HK-2 (cell line): ENCODE measurements around the gene SYNPO.
A peak's percentile ranks its signal among the peaks of the same experiment; 100 is the strongest.

Source experiments
- DNase-seq: peaks from one replicate; pipeline ENCODE4 v3.0.0-alpha.2; 2018; ENCODE audit not compliant: unreplicated experiment

SYNPO gene

DNA sequence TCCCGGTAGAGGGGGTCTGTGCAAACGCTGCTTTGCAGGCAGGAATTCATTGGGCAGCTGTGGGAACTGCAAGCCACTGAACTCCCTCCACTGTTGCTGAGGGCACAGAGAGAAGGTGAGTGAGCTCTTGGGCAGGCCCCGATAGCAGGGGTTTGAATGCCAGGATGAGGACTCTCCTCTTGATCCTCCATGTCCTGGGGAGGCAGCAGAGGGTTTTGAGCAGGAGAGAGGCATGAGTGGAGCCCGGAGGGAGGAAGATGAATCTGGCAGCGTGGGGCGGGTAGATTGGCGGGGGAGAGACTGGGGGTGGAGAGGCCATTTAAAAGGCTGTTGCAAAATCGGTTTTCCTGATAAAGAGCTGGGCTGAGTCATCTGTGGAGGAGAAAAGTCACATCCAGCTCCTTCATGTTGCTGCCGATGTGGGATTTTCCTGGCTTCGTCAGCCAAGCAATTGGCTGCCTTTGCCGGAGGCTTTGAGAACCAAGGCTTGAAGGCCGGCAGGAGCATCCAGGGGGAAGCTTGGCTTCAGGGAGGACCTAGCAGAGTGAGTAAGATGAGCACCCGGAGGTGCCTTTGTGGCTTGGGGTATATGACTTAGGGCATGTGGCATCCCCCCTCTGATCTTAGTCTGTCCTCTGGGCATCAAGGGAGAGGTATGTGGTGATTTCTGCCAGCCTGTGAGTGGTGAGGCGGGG is at the start of gene SYNPO:
Gene SYNPO, plus strand, starts transcription at position 350 of the 695 bp plus-strand sequence. CDS start 7,616 bp downstream, outside the sequence.
- DNase-seq = peak; percentile 67

- no peak for DNase-seq
Measured at GRCh38 chr5:150590979-150591695, 49.3 kb upstream of the SYNPO start.

DNA sequence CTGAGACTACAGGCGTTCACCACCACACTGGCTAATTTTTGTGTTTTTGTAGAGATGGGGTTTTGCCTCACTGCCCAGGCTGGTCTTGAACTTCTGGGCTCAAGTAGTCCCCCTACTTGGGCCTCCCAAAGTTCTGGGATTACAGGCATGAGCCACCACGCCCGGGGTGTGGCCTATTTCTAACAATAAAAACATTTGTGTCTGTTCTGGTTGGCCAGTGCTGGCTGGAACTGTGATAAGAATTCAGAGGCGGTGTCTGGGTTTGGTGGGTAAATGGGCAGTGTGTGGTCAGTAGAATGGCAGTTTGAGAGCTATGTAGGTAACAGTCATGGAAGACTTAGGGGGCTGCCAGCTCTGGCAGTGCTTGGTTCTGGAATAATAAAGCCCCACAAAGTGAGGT is 46.9 kb upstream of the SYNPO start:
- DNase-seq = no peak

DNA sequence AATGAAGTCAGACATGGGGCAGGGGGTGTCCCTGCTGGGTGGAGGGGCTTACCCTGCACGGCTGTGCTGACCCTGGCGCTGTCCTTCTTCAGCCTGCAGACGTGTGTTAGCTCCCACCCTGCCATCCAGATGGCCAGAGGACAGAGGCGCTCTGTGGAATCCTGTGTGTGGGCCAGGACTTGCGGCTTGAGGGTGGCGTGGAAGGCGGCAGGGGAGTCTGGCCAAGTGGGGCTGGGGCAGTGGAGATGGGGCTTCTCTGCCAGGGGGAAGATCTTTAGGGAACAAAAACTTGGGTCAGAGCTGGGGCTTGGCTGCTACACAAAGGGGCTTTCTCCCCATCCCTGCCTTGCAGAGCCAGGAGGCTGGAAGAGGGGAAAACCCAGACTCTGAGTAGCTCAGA is 46.5 kb upstream of the SYNPO start:
- DNase-seq = no peak

- DNase-seq = no peak
Measured at GRCh38 chr5:150595466-150596031, 44.9 kb upstream of the SYNPO start.

GRCh38 chr5:150596313-150596712 is 44.1 kb upstream of the SYNPO start:
- DNase-seq = no peak

DNA sequence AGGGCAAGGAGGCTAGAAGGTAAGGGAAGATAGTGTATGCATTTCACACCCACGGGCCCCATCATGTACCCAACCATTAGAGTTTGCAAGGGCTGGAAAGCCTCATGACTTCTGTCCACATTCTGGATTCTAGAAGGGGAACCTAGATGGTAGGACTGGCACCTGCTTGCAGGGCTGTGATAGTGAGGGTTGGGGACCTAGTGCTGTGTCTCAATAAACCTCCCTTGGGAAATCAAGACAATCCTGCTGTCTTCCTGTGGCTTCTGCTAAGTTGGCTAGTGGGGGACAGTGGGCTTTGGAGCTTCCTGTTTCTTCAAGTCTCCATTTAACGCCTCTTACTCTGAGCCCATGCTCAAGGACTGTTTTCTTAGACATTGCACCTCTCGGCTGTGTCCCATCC is 43.6 kb upstream of the SYNPO start:
- DNase-seq = no peak

GRCh38 chr5:150598006-150598405 is 42.5 kb upstream of the SYNPO start:
- DNase-seq = no peak

DNA sequence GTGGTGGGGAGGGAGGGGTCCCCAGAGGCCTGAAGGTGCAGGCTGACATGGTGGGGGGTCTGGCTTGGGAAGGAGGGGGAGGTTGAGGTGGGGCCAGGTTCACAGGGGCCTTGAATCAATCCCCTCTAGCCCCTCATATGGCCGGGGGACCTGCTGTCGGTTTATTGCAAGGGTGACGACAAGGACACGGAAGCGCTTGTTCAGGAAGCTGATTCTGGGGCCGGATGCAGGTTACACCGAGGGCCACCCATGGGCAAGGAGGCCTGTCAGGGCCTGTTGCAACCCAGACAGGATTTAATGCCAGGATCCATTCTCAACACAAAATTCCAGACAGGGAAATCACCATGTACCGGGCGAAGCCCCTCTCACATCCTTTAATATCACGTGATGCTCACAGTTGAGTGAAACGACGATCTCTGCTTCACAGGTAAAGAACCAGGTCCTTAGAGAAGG is 41.6 kb upstream of the SYNPO start:
- no peak for DNase-seq

GRCh38 chr5:150599281-150599680 is 41.2 kb upstream of the SYNPO start:
- no peak for DNase-seq

DNA sequence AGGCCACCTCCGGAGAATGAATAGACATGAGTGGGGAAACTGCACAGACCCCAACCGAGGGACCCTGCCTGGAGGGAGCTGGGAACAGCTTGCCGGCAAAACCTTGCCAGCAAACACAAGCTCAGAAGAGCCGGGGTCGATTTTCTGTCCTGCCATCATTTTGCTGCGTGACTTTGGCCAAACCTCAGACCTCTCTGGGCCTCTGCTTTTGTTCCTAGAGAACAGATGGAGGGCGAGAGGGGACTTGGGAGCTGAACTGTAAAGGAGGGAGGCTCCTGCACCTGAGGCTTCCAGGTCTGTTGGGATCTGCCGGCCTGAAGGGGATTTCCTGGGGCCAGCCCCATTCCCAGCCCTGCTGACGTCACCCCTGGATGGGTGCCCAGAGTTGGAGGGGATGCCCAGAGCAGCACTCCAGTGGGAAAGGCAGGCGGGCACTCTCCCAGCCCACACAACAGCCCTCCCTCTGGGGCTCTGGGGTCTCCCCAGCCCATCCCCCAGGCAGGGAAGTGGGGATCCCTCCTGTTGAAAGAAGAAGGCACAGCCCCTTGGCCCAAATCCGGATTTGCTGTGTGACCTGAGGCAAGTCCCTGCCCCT is 40.4 kb upstream of the SYNPO start:
- DNase-seq = peak; percentile 79

- no peak for DNase-seq
Measured at GRCh38 chr5:150600616-150601490, 39.6 kb upstream of the SYNPO start.

DNA sequence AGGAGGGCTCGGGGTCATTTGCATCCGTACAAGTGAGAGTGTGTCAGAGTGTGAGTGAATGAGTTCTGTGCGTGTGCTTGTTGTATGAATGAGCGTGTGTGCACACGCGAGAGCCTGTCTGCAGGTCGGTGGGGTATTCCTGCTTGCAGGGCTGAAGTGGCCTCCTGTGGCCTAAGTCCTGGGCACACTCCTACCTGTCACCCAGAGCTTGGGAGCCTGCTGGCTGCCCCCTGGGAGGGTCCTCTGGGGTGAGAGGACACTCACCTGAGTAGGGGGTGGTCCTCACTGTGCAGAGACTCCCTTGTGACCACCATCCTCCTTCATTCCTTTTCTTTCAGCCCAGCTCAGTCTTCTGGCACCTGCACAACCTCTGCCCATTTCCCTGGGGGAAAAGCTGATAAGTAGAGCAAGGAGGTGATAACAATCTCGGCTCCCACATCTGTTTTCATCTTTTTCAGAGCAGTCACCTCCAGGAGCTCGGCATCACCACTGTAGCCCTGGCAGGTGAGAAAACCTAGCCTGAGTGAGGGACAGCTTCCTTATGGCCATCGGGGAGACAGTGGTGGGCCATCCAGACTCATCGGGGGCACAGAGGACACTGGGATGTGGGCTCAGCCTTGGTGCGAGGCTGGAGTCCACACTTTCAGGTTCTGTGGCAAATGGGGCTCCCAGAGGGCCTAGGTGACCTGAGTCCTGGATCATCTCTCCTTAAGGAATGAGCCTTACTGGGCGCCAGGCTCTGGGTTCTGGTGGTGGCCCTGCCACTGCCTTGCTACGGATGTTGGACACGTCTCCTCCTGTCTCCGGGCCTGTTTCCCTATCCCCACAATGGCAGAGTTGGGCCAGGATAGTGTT is 38.7 kb upstream of the SYNPO start:
- DNase-seq = no peak

DNA sequence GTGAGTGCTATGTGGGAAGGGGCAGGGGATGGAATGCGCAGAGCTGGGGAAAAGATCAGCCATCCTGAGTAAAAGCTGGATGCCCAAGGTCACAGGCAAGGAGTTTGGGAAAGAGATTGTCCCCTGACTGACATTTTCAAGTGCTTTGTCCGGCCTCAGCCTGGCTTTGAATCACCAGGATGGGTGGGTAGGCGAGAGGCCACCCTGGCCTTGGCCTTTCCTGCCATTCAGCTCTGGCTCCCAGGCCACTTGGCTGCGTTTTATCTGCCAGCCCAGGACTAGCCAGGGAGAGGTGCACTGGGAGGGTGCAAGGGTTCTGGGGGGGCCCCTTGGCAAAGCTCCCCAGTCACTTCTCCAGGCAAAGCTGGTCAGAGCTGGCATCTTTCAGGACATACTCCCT is 37.4 kb upstream of the SYNPO start:
- DNase-seq = no peak

DNA sequence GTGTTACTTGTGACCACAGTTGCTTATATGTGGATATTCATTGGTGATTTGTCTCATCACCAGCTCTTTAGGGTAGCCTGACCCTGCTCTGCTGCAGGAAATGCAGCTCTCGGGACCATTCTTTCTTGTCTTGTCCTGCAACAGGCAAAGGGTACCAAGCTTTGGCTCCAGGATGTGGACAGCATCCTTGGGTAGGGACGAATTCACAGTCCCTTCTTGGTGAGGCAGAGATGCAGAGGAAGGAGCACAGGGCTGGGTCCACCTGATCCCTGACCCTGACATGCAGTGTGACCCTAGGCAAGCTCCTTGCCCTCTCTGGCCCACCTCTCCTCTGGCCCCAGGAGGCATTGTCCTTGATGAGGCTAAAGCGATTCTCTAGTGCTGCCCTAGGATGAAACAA is 37.0 kb upstream of the SYNPO start:
- no peak for DNase-seq

GRCh38 chr5:150604010-150604409 is 36.5 kb upstream of the SYNPO start:
- no peak for DNase-seq

DNA sequence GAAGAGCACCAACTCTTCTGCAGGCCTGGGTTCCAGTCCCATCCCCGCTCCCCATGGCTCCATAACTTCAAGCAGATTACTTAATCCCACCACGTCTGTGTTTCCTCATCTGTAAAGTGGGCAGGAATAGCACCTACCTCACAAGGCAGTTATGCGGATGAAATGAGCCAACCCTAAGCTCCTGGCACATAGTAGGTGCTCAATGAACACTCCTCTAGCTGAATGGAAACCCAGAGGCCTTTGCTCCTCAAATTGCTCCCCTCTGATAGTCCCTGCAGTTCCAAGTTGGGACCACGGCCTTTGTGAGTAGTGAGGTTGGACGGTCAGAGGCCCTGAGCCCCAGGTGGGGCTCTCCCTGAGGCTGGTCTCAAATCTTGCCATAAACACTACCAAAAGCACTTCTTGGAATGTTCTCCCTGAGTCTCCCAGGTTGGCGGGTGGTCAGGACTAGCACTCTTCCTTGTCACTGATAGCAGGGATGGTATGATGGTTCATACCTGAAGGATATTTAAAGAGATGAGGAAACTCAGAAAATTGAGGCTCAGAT is 35.5 kb upstream of the SYNPO start:
- no peak for DNase-seq

GRCh38 chr5:150605546-150605945 is 34.9 kb upstream of the SYNPO start:
- DNase-seq = no peak

GRCh38 chr5:150606476-150606875 is 34.0 kb upstream of the SYNPO start:
- DNase-seq = no peak

DNA sequence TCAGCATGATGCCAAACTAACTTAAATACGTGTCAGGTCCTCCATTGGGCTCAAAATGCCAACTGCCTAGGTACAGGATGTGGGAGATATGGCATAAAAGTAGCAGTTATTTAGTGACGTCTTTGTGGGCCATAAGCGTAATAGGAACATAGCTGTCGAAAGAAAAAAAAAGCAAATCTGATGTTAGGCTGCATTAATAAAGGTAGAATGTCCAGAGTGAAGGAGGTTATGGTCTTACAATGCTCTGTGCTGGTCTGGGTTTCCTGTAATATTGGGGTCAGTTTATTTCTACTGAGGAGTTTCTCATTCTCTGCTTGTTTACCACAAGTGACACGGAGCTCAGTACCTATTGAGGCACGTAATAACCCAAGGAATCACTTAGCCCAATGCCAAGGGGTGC is 33.4 kb upstream of the SYNPO start:
- DNase-seq = no peak
